Measurements from ENCODE around the gene ELF1.

DNA sequence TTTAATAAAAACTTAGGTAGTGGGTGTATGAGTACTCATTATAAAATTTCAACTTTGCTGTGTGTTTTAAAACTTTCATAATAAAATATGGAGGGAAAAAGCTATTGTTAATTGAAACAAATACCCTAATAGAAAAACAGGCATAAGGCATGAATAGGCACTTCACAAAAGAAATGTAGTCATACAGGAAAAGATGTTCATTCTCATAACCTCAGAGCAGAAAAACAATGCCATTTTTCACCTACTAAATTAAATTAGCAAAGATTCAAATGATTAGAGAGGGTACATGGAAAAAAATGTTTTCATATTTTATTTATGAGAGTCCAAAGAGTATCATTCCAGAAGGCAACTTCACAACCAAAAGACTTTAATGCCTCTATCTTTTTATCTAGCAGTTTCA lies 20.6 kb upstream of the ELF1 start:
- TF ChIP-seq GATA2 (IDR thresholded peaks at IDR 0.05; ENCODE audit: low read depth, low read length) (no peak), GATA3 (IDR thresholded peaks at IDR 0.05; ENCODE audit: low read depth, low read length) (no peak)

Data from SH-SY5Y (cell line).